ACHN (cell line): ENCODE results near the gene REC8.
"Not testable (repeated sequence)": the region's sequence is repeated elsewhere in the genome, so short reads cannot be mapped to it uniquely, and the experiment has no call there.

Source experiments
- DNase-seq: peaks from one replicate; pipeline ENCODE4 v3.0.0-alpha.2; 2015
- in situ Hi-C: cut with HindIII; loops from 2 replicates; pipeline ENCODE4 v1.10.0; 2017; ENCODE audit warnings: low sequenced_read_pairs, low pct_ligation_motif_present, low pct_unique_long_range_greater_than_20kb

REC8 gene

GRCh38 chr14:24215495-24216344, 43.8 kb downstream of the REC8 start, which contains the start of gene MDP1:
Gene MDP1 (minus strand): TSS chr14:24216066. CDS start chr14:24215955, 111 bp downstream.
- DNase-seq: peak; percentile 80
- in situ Hi-C loops: no loop called here

- in situ Hi-C loops: no loop called here
- no peak for DNase-seq
Observed at GRCh38 chr14:24216345-24216699, 44.4 kb downstream of the REC8 start.

GRCh38 chr14:24216876-24217275, 45.0 kb downstream of the REC8 start:
- DNase-seq, in situ Hi-C loops: not testable (repeated sequence)

GRCh38 chr14:24219080-24219479, 47.2 kb downstream of the REC8 start:
- in situ Hi-C loops: no loop called here
- DNase-seq: no peak

GRCh38 chr14:24219521-24219920, 47.6 kb downstream of the REC8 start:
- in situ Hi-C loops: no loop called here
- DNase-seq: no peak

- in situ Hi-C loops, DNase-seq: not testable (repeated sequence)
Observed at GRCh38 chr14:24222987-24223386, 51.1 kb downstream of the REC8 start.

GRCh38 chr14:24224618-24225071, 52.8 kb downstream of the REC8 start:
- no peak for DNase-seq

GRCh38 chr14:24226473-24226872, 54.6 kb downstream of the REC8 start:
- in situ Hi-C loops: no loop called here
- no peak for DNase-seq

More at GRCh38 chr14:24224618-24225071, 52.8 kb downstream of the REC8 start:
- in situ Hi-C loops: no loop called here

GRCh38 chr14:24228902-24229301, 57.0 kb downstream of the REC8 start:
- in situ Hi-C loops: no loop called here
- DNase-seq: no peak
